CD8-positive, alpha-beta memory T cell (primary cell): Measurements from ENCODE around the gene CBFA2T3. TPM values are rescaled to one million over a fixed set of nuclear protein-coding genes. Genes with fewer than 3 reads are reported as not detected.
A peak's percentile ranks its signal among the peaks of the same experiment; 100 is the strongest.

ENCODE experiments used
- CTCF ChIA-PET: fragments of 350-600 bp; sonication (Branson Sonifier 250); formaldehyde crosslinking; loops from one replicate; lab custom pipeline; 2021; ENCODE audit warnings: antibody characterized with exemption; lab: Charles Lee
- POLR2A ChIA-PET: fragments of 350-600 bp; sonication (Branson Sonifier 250); formaldehyde crosslinking; loops from one replicate; lab custom pipeline; 2021; ENCODE audit warnings: antibody characterized with exemption; lab: Charles Lee
- DNase-seq, 5 donors: peaks; one replicate each; pipeline versions ENCODE4 v3.0.0 to v3.0.0-alpha.2; 2020 to 2022; ENCODE audit warnings: mixed read lengths in 1 of 5
- H3K27ac ChIP-seq: one replicate; pipeline ENCODE4 v1.7.0; 2013; ENCODE audit warnings: low read depth, mild to moderate bottlenecking, low read length, moderate library complexity
- H3K27me3 ChIP-seq: 2 replicates; pipeline ENCODE4 v1.7.0; 2013; ENCODE audit warnings: low read length, mild to moderate bottlenecking; ENCODE audit not compliant: insufficient read depth, poor library complexity, severe bottlenecking
- H3K36me3 ChIP-seq: 2 replicates; pipeline ENCODE4 v1.7.0; 2013; ENCODE audit warnings: mild to moderate bottlenecking, low read length, moderate library complexity; ENCODE audit not compliant: insufficient read depth
- H3K4me1 ChIP-seq: 2 replicates; pipeline ENCODE4 v1.7.0; 2013; ENCODE audit warnings: mild to moderate bottlenecking, low read length, moderate library complexity; ENCODE audit not compliant: insufficient read depth
- H3K4me3 ChIP-seq: 2 replicates; pipeline ENCODE4 v1.7.0; 2013; ENCODE audit warnings: mild to moderate bottlenecking, low read length
- H3K9me3 ChIP-seq: 2 replicates; pipeline ENCODE4 v1.7.0; 2013; ENCODE audit warnings: mild to moderate bottlenecking, low read length
- H3K27ac Mint-ChIP-seq, 8 donors: one replicate each; pipeline ENCODE4 v1.8.0; 2020 to 2021; ENCODE audit warnings: mixed read lengths in 8 of 8, mild to moderate bottlenecking in 6 of 8, inconsistent platforms in 3 of 8, moderate library complexity in 3 of 8
- H3K27me3 Mint-ChIP-seq, 2 donors: one replicate each; pipeline ENCODE4 v1.8.0; 2020 to 2021; ENCODE audit warnings: mixed read lengths in 2 of 2, mild to moderate bottlenecking in 1 of 2, moderate library complexity in 1 of 2
- H3K36me3 Mint-ChIP-seq, 3 donors: one replicate each; pipeline ENCODE4 v1.8.0; 2020 to 2021; ENCODE audit warnings: mixed read lengths in 3 of 3, inconsistent platforms in 1 of 3, mild to moderate bottlenecking in 1 of 3
- H3K4me1 Mint-ChIP-seq, 3 donors: one replicate each; pipeline ENCODE4 v1.8.0; 2020 to 2021; ENCODE audit warnings: mixed read lengths in 3 of 3, inconsistent platforms in 1 of 3, mild to moderate bottlenecking in 1 of 3
- H3K4me3 Mint-ChIP-seq, 7 donors: one replicate each; pipeline ENCODE4 v1.8.0; 2020 to 2021; ENCODE audit warnings: mixed read lengths in 7 of 7, mild to moderate bottlenecking in 6 of 7, moderate library complexity in 4 of 7, inconsistent platforms in 2 of 7
- H3K9me3 Mint-ChIP-seq, 5 donors: one replicate each; pipeline ENCODE4 v1.8.0; 2020 to 2022; ENCODE audit warnings: mixed read lengths in 5 of 5, mild to moderate bottlenecking in 3 of 5, moderate library complexity in 2 of 5, inconsistent platforms in 1 of 5
- polyA plus RNA-seq: library from polyadenylated mRNA; unstranded; fragments of 300-500 nt; fragmentation: Illumina TruSeq; gene quantifications from one replicate; pipeline ENCODE4 v1.2.3, GENCODE V29; 2021
- total RNA-seq, 2 experiments: library from RNA; stranded (reverse); gene quantifications; one replicate each; pipeline ENCODE4 v1.2.3, GENCODE V29; 2021

The CBFA2T3 gene
- total and polyA plus RNA-seq, 3 experiments from 2014 or later: 0.22 TPM; not detected in 2

DNA sequence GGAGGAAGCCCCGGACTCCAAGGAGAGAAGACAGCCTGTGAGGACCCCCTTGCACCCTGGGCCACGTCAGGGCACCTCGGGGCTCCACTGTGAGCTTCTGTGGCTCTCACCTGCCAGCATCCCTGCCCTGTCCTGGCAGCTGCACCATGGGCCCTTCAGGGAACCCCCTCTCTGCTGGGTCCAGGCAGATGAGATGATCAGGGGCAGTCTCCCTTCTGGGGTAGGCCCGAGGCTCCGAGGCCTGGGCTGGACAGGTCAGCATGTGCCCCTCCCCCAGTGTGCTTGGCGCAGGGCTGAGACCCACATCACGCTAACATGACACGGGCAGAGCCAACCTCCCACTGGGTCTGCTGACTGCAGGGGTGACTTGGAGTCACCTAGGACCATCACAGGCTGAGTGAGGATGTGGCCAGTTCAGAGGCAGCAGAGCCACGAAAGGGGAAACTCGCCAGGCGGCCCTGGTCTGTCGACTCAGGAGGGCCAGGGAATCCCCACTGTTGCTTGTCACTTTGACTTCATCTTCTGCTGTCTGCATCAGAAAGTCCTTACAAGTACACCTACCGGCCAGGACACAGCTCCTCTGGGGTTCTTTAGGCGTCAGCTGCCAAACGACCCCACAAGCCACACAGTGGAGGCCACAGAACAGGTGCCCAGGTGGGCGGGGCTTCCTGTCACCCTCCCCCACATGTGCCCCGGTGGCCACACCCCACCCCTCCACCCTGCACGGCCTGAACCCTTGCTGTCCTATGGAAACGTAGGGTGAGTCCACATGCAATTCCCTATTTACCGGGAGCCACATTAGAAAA is 122.5 kb downstream of the CBFA2T3 start:
- Mint-ChIP-seq H3K4me1 (peaks cover 25 to 49% (median 40%) of the 10 kb centered on the region in 3 donors), H3K27ac (peak overlapping the region in 5 of 8 donors; percentile 29 to 90 (median 60)), H3K9me3 (no peaks in the 10 kb centered on the region), H3K36me3 (peaks cover 0 to 39% (median 1%) of the 10 kb centered on the region in 3 donors), H3K27me3 (peaks cover 0 to 2% of the 10 kb centered on the region in 2 donors), H3K4me3 (peak overlapping the region in 6 of 7 donors; percentile 66 to 85 (median 74))
- no peak overlapping the region for H3K27ac ChIP-seq
- DNase-seq: peak in 4 of 5 donors; percentile 19 to 53 (median 29)
- H3K9me3 ChIP-seq: no peaks in the 10 kb centered on the region
- peaks cover 10% of the 10 kb centered on the region for H3K36me3 ChIP-seq
- ChIA-PET POLR2A (interaction anchor here (1.8 kb wide), 1 partner anchor 42 kb away, joined by 5 read pairs; the partner anchor contains the start of gene APRT), CTCF (interaction anchor here (1.0 to 1.3 kb wide), 3 partner anchors 45 to 117 kb away, joined by 3 to 4 read pairs (median 4); no protein-coding TSS in a partner anchor)
- peaks cover 33% of the 10 kb centered on the region for H3K4me1 ChIP-seq
- H3K4me3 ChIP-seq: no peak overlapping the region
- H3K27me3 ChIP-seq: no peaks in the 10 kb centered on the region

DNA sequence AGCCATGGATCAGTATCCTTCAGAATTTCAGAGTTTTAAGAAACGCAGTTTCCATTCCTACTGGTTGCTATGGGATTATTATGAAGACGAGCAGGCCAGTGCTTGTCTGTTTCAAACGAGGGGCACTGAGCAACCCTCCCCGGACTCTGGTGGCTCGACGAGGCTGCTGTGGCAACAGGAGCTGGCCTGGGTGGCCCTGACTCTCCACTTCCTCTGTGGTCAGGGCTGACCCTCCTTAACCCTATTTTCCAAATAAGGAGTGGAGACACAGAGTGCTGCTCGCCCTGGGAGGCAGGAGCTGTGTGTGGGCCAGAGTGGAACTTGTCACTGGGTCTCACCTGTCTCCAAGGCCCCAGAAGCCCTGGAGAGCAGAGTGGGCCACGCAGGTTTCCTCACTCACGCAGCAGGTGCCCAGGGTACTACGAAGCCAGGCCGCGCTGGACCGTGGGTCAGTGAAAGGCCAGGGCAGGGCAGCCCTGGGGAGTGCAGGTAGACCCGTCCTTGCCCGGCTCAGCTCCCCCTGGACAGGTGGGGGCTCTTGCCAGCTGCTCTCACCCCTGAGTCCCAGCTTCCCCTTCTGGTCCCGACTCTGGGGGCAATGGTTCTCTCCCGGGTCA is 123.6 kb downstream of the CBFA2T3 start:
- DNase-seq: no peak
- peaks cover 24% of the 10 kb centered on the region for H3K4me1 ChIP-seq
- peak overlapping the region in 1 of 7 donors; percentile 20 for H3K4me3 Mint-ChIP-seq
- H3K36me3 ChIP-seq: no peaks in the 10 kb centered on the region
- no peak overlapping the region for H3K27ac Mint-ChIP-seq
- peaks cover 0 to 2% of the 10 kb centered on the region in 2 donors for H3K27me3 Mint-ChIP-seq
- peaks cover 22 to 39% (median 33%) of the 10 kb centered on the region in 3 donors for H3K4me1 Mint-ChIP-seq
- H3K9me3 ChIP-seq: no peaks in the 10 kb centered on the region
- H3K27ac ChIP-seq: no peak overlapping the region
- no peaks in the 10 kb centered on the region for H3K9me3 Mint-ChIP-seq
- H3K27me3 ChIP-seq: no peaks in the 10 kb centered on the region
- peaks cover 0 to 34% (median 1%) of the 10 kb centered on the region in 3 donors for H3K36me3 Mint-ChIP-seq
- ChIA-PET POLR2A (no interaction called here), CTCF (interaction anchor here (1.0 to 1.6 kb wide), 2 partner anchors 38 to 116 kb away, joined by 4 read pairs; no protein-coding TSS in a partner anchor)
- no peak overlapping the region for H3K4me3 ChIP-seq

DNA sequence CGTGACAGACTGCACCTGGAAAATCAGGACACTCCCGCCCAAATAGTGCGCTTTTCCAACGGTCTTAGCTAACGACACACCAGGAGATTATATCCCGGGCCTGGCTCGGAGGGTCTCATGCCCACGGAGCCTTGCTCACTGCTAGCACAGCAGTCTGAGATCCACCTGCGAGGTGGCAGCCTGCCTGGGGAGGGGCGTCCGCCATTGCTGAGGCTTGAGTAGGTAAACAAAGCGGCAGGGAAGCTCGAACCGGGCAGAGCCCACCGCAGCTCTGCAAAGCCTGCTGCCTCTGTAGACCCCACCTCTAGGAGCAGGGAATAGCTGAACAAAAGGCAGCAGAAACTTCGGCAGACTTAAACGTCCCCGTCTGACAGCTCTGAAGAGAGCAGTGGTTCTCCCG is 125.4 kb downstream of the CBFA2T3 start:
- no peak overlapping the region for H3K4me3 ChIP-seq
- POLR2A ChIA-PET: no interaction called here
- CTCF ChIA-PET: interaction anchor here (1.1 to 1.5 kb wide), 3 partner anchors 19 to 114 kb away, joined by 3 to 5 read pairs (median 3); partner anchors contain the start of gene APRT

GRCh38 chr16:88850531-88851199 is 126.3 kb downstream of the CBFA2T3 start:
- H3K27me3 ChIP-seq: no peaks in the 10 kb centered on the region
- no peak overlapping the region for H3K4me3 ChIP-seq
- Mint-ChIP-seq H3K36me3 (peaks cover 0 to 34% (median 0%) of the 10 kb centered on the region in 3 donors), H3K9me3 (no peaks in the 10 kb centered on the region), H3K27me3 (no peaks in the 10 kb centered on the region), H3K4me3 (no peak overlapping the region), H3K4me1 (peaks cover 11 to 24% (median 19%) of the 10 kb centered on the region in 3 donors), H3K27ac (peak overlapping the region in 1 of 8 donors; percentile 70)
- ChIA-PET CTCF (interaction anchor here (1.1 to 1.5 kb wide), 2 partner anchors 39 to 113 kb away, joined by 3 to 5 read pairs; partner anchors contain the start of gene APRT), POLR2A (no interaction called here)
- no peak overlapping the region for H3K27ac ChIP-seq
- peaks cover 11% of the 10 kb centered on the region for H3K4me1 ChIP-seq
- DNase-seq: no peak
- H3K36me3 ChIP-seq: no peaks in the 10 kb centered on the region
- no peaks in the 10 kb centered on the region for H3K9me3 ChIP-seq

More for the DNA sequence above, 125.4 kb downstream of the CBFA2T3 start:
- H3K27me3 Mint-ChIP-seq: no peaks in the 10 kb centered on the region
- H3K9me3 Mint-ChIP-seq: no peaks in the 10 kb centered on the region
- peaks cover 13 to 26% (median 23%) of the 10 kb centered on the region in 3 donors for H3K4me1 Mint-ChIP-seq
- peaks cover 16% of the 10 kb centered on the region for H3K4me1 ChIP-seq
- H3K4me3 Mint-ChIP-seq: no peak overlapping the region
- peaks cover 0 to 29% (median 0%) of the 10 kb centered on the region in 3 donors for H3K36me3 Mint-ChIP-seq
- no peaks in the 10 kb centered on the region for H3K27me3 ChIP-seq
- DNase-seq: no peak
- H3K27ac Mint-ChIP-seq: peak overlapping the region in 2 of 8 donors; percentile 2 to 33
- H3K36me3 ChIP-seq: no peaks in the 10 kb centered on the region
- H3K9me3 ChIP-seq: no peaks in the 10 kb centered on the region
- H3K27ac ChIP-seq: no peak overlapping the region

GRCh38 chr16:88848557-88848956 is 128.4 kb downstream of the CBFA2T3 start:
- no peak for DNase-seq
- Mint-ChIP-seq H3K4me1 (peaks cover 2 to 10% (median 6%) of the 10 kb centered on the region in 3 donors), H3K27ac (no peak overlapping the region), H3K27me3 (no peaks in the 10 kb centered on the region), H3K36me3 (peaks cover 0 to 37% (median 0%) of the 10 kb centered on the region in 3 donors), H3K9me3 (no peaks in the 10 kb centered on the region), H3K4me3 (no peak overlapping the region)
- Histone ChIP-seq H3K4me3 (no peak overlapping the region), H3K4me1 (no peaks in the 10 kb centered on the region), H3K27me3 (no peaks in the 10 kb centered on the region), H3K36me3 (no peaks in the 10 kb centered on the region), H3K9me3 (no peaks in the 10 kb centered on the region), H3K27ac (no peak overlapping the region)
- ChIA-PET CTCF (interaction anchor here (1.1 to 1.4 kb wide), 2 partner anchors 8 to 771 kb away, joined by 3 read pairs; no protein-coding TSS in a partner anchor), POLR2A (no interaction called here)

DNA sequence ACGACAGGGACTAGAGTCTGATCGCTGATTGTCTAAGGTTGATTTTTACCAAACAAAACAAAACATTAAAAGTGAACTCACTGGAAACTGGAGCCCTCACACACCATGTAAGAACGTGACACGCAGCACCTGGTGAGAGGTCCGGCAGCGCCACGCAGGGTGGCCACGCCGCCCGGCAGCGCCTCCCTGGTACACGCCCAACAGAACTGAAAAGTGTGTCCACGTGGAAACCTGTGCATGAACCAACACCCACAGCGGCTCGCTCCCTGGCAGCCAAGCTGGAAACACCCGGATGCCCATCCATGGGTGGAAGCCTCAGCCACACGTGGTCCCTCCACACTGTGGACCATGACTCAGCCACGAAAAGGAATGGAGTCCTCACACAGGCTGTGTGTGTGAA is 129.4 kb downstream of the CBFA2T3 start:
- Histone ChIP-seq H3K9me3 (no peaks in the 10 kb centered on the region), H3K4me3 (no peak overlapping the region), H3K4me1 (no peaks in the 10 kb centered on the region), H3K36me3 (no peaks in the 10 kb centered on the region), H3K27me3 (no peaks in the 10 kb centered on the region), H3K27ac (no peak overlapping the region)
- H3K4me1 Mint-ChIP-seq: peaks cover 2 to 13% (median 6%) of the 10 kb centered on the region in 3 donors
- no peaks in the 10 kb centered on the region for H3K27me3 Mint-ChIP-seq
- peaks cover 0 to 44% (median 0%) of the 10 kb centered on the region in 3 donors for H3K36me3 Mint-ChIP-seq
- no peak for DNase-seq
- CTCF ChIA-PET: no interaction called here
- no peak overlapping the region for H3K4me3 Mint-ChIP-seq
- POLR2A ChIA-PET: no interaction called here
- no peak overlapping the region for H3K27ac Mint-ChIP-seq
- H3K9me3 Mint-ChIP-seq: no peaks in the 10 kb centered on the region

DNA sequence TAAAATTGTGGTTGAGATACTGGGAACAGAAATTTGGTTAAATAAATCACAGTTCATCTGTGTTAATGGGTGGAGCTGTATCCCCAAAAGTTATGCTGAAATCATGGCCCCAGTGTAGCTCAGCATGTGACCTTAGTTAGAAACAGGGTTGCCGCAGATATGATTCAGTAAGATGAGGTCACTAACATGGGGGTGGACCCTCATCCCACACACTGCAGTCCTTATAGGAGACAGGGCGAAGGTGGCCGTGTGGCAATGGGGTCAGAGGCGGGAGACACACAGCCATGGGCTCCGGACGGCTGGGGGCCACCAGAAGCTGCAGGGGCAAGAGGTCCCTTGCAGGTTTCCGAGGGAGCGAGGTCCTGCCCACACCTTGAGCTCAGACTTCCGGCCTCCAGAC is 130.9 kb downstream of the CBFA2T3 start:
- no peak overlapping the region for H3K4me3 Mint-ChIP-seq

More for the DNA sequence above, 130.9 kb downstream of the CBFA2T3 start:
- Histone ChIP-seq H3K9me3 (no peaks in the 10 kb centered on the region), H3K36me3 (no peaks in the 10 kb centered on the region), H3K27ac (no peak overlapping the region), H3K27me3 (no peaks in the 10 kb centered on the region), H3K4me1 (no peaks in the 10 kb centered on the region), H3K4me3 (no peak overlapping the region)
- POLR2A ChIA-PET: interaction anchor here (0.7 to 0.9 kb wide), 2 partner anchors 33 to 84 kb away, joined by 3 to 9 read pairs; no protein-coding TSS in a partner anchor
- H3K27ac Mint-ChIP-seq: no peak overlapping the region
- DNase-seq: no peak
- CTCF ChIA-PET: no interaction called here
- H3K27me3 Mint-ChIP-seq: no peaks in the 10 kb centered on the region
- no peaks in the 10 kb centered on the region for H3K9me3 Mint-ChIP-seq
- H3K4me1 Mint-ChIP-seq: peaks cover 0 to 7% (median 0%) of the 10 kb centered on the region in 3 donors
- H3K36me3 Mint-ChIP-seq: peaks cover 0 to 41% (median 0%) of the 10 kb centered on the region in 3 donors
